H1 (cell line): ENCODE measurements around the gene TCF25. TPM values are rescaled to one million over a fixed set of nuclear protein-coding genes. Genes with fewer than 3 reads are reported as not detected.
A peak's percentile ranks its signal among the peaks of the same experiment; 100 is the strongest.

Experiments
- ASH2L ChIP-seq: fragments of 200-600, 300-600 bp; sonication (generic); IDR thresholded peaks from one replicate; pipeline ENCODE4 v1.7.1; 2017; ENCODE audit warnings: low read length
- ATF3 ChIP-seq: IDR thresholded peaks from 2 replicates; pipeline ENCODE4 v1.6.1; 2011; ENCODE audit warnings: low read depth, mild to moderate bottlenecking, low read length; ENCODE audit not compliant: insufficient read depth
- BCL11A ChIP-seq, 2 experiments: IDR thresholded peaks; one replicate each; pipeline ENCODE4 v1.6.1; 2011; ENCODE audit warnings: low read depth in 2 of 2, low read length in 2 of 2, mild to moderate bottlenecking in 2 of 2
- CBX5 ChIP-seq: fragments of 300-800, 300-1000 bp; sonication (generic); IDR thresholded peaks from 2 replicates; pipeline ENCODE4 v1.7.1; 2016; ENCODE audit warnings: antibody characterized with exemption, low read length, low read depth
- CTBP2 ChIP-seq: IDR thresholded peaks from 2 replicates; pipeline ENCODE4 v1.7.0; 2011; ENCODE audit warnings: borderline replicate concordance, mild to moderate bottlenecking, moderate library complexity, mixed read lengths, low read length; ENCODE audit not compliant: insufficient read depth, insufficient read length
- E2F6 ChIP-seq: IDR thresholded peaks from 2 replicates; pipeline ENCODE4 v1.6.1; 2012; ENCODE audit warnings: inconsistent platforms
- JUND ChIP-seq: IDR thresholded peaks from 2 replicates; pipeline ENCODE4 v1.6.1; 2011; ENCODE audit warnings: mild to moderate bottlenecking, improper control_type of control experiment, low read length
- KDM4A ChIP-seq: IDR thresholded peaks from one replicate; pipeline ENCODE4 v1.7.1; 2012; ENCODE audit warnings: low read depth, mild to moderate bottlenecking, moderate library complexity, low read length, inconsistent platforms; ENCODE audit not compliant: severe bottlenecking
- MAX ChIP-seq: IDR thresholded peaks from 2 replicates; pipeline ENCODE4 v1.6.1; 2012; ENCODE audit warnings: inconsistent platforms
- PHF8 ChIP-seq: fragments of 200-600 bp; sonication (generic); conservative IDR thresholded peaks from 2 replicates; pipeline ENCODE4 v1.7.1; 2012; ENCODE audit warnings: low read depth, mild to moderate bottlenecking, inconsistent platforms, low read length, moderate library complexity
- RXRA ChIP-seq: IDR thresholded peaks from 2 replicates; pipeline ENCODE4 v1.6.1; 2011; ENCODE audit warnings: low read depth, mild to moderate bottlenecking, low read length, moderate library complexity; ENCODE audit not compliant: insufficient read depth
- SP1 ChIP-seq: IDR thresholded peaks from 2 replicates; pipeline ENCODE4 v1.6.1; 2011; ENCODE audit warnings: low read depth, low read length
- polyA plus RNA-seq, 7 experiments: library from polyadenylated mRNA; depleted of rRNA in 3 of 7; stranded (reverse) in 5 of 7; unstranded in 2 of 7; fragments of >200 nt in 5 of 7; fragments of 200-250 nt in 2 of 7; gene quantifications; 1 replicate in 5 of 7; 2 replicates in 1 of 7; 4 replicates in 1 of 7; pipeline versions ENCODE4 v1.2.1 to v1.2.3, GENCODE V29; 2011 to 2013; ENCODE audit warnings: missing spikeins in 2 of 7, mixed read lengths in 2 of 7
- total RNA-seq: library from RNA; stranded (reverse); fragmentation: NEBNext Ultra II Directional; extraction: Animal tissue kit (Norgen Biotek cat#: 25700); gene quantifications from 2 replicates; pipeline ENCODE4 v1.2.1, GENCODE V29; 2021

Gene TCF25
- total and polyA plus RNA-seq, 2 of the 8 experiments (the other 6 are each of a cell fraction or from before 2014, with no cell fraction given) = 78.1 to 102 TPM

- no peak for TF ChIP-seq CBX5
- TF ChIP-seq ATF3 = no peak
- peak; percentile 77 for TF ChIP-seq KDM4A
- no peak for TF ChIP-seq CTBP2
- TF ChIP-seq BCL11A (IDR thresholded peaks at IDR 0.05; ENCODE audit: low read depth in 2 of 2, low read length in 2 of 2) = no peak
- peak; percentile 78 for TF ChIP-seq E2F6
- no peak for TF ChIP-seq RXRA
- TF ChIP-seq MAX = peak; percentile 93
- no peak for TF ChIP-seq JUND
- 0 out of 2 replicates have a peak, but pooled peaks have one; percentile 26 for TF ChIP-seq PHF8
- no peak for TF ChIP-seq SP1
- peak; percentile 40 for TF ChIP-seq ASH2L
Observed at GRCh38 chr16:89917773-89918452, 44.5 kb downstream of the TCF25 start (continued).
